K562 (cell line): ENCODE data around the gene DEGS1. TPM values are rescaled to one million over a fixed set of nuclear protein-coding genes. Genes with fewer than 3 reads are reported as not detected.

Experiments used
- ATAC-seq: fragments of 200-7000 bp; cut with Tn5 transposase; 3 replicates; pipeline ENCODE4 v1.9.1; 2020; ENCODE audit warnings: moderate library complexity
- BruUV-seq: library from RNA; stranded (reverse); fragments of 400-500 nt; replicated peaks from 2 replicates; lab custom pipeline; 2021; lab: Mats Ljungman, UMichigan
- CTCF ChIA-PET: fragments of 300-600 bp; formaldehyde crosslinking; extraction: SDS; loops from one replicate; lab custom pipeline; 2021; ENCODE audit warnings: low intra/inter-chr PET ratio; lab: Yijun Ruan, JAX
- POLR2A ChIA-PET: fragments of 300-600, 350-650 bp; sonication (Branson Sonifier 250); formaldehyde crosslinking; extraction: SDS; loops from one replicate; lab custom pipeline; 2021; ENCODE audit warnings: antibody characterized with exemption, inconsistent platforms; lab: Yijun Ruan, JAX
- DNase-seq, 4 experiments: peaks; one replicate each; pipeline versions ENCODE4 v3.0.0 to v3.0.0-alpha.2; 2011 to 2018; ENCODE audit warnings: low spot score in 3 of 4, mixed read lengths in 3 of 4; ENCODE audit errors: extremely low read depth in 1 of 4
- FAIRE-seq: peaks from 2 replicates; lab custom pipeline; 2011; peaks lifted over from hg19 to GRCh38; lab: Jason Lieb, UNC
- H2AFZ ChIP-seq: 2 replicates; pipeline ENCODE4 v1.6.0; 2011; ENCODE audit warnings: low read depth, low read length, control low read depth, inconsistent platforms
- H3K27ac ChIP-seq: fragments of 200-600 bp; 3 replicates; pipeline ENCODE4 v1.8.0; 2011; ENCODE audit warnings: low read depth, mild to moderate bottlenecking, control low read depth, inconsistent platforms, low read length, moderate library complexity, mixed read lengths; ENCODE audit errors: extremely low read depth
- H3K27me3 ChIP-seq, 2 experiments: fragments of 300-600 bp in 1 of 2; 2 replicates in 1 of 2; 3 replicates in 1 of 2; pipeline versions ENCODE4 v1.6.0 to v1.8.0; 2011; ENCODE audit warnings: inconsistent platforms in 2 of 2, low read length in 2 of 2, mild to moderate bottlenecking in 1 of 2, mixed read lengths in 1 of 2, moderate library complexity in 1 of 2; ENCODE audit not compliant: control insufficient read depth in 2 of 2, insufficient read depth in 2 of 2
- H3K36me3 ChIP-seq: fragments of 300-600 bp; 3 replicates; pipeline ENCODE4 v1.8.0; 2011; ENCODE audit warnings: mild to moderate bottlenecking, low read length, inconsistent platforms; ENCODE audit not compliant: control insufficient read depth, insufficient read depth
- H3K4me1 ChIP-seq, 2 experiments: fragments of 200-600 bp in 1 of 2; replicated peaks in 1 of 2; 2 replicates in 1 of 2; 3 replicates in 1 of 2; pipeline versions ENCODE4 v1.5.1 to v1.8.0; 2011; ENCODE audit warnings: inconsistent platforms in 2 of 2, low read length in 2 of 2, mild to moderate bottlenecking in 1 of 2, mixed read lengths in 1 of 2, moderate library complexity in 1 of 2; ENCODE audit not compliant: control insufficient read depth in 2 of 2, insufficient read depth in 2 of 2
- H3K4me2 ChIP-seq: 2 replicates; pipeline ENCODE4 v1.6.1; 2011; ENCODE audit warnings: low read length, control low read depth, inconsistent platforms, mixed read lengths; ENCODE audit not compliant: insufficient read depth
- H3K4me3 ChIP-seq: fragments of 200-600 bp; sonication (generic), shearing (Covaris generic); 2 replicates; pipeline ENCODE4 v1.5.1; 2016; ENCODE audit warnings: control low read depth, inconsistent platforms
- H3K79me2 ChIP-seq: fragments of 200-600 bp; 3 replicates; pipeline ENCODE4 v1.8.0; 2011; ENCODE audit warnings: low read length, inconsistent platforms; ENCODE audit not compliant: control insufficient read depth, insufficient read depth
- H3K9ac ChIP-seq, 2 experiments: 2 replicates each; pipeline versions ENCODE4 v1.6.0 to v1.6.1; 2011; ENCODE audit warnings: low read depth in 2 of 2, low read length in 2 of 2, control low read depth in 1 of 2, inconsistent platforms in 1 of 2, mild to moderate bottlenecking in 1 of 2, mixed read lengths in 1 of 2; ENCODE audit not compliant: insufficient read depth in 1 of 2
- H3K9me1 ChIP-seq: one replicate; pipeline ENCODE4 v1.6.0; 2011; ENCODE audit warnings: inconsistent platforms, mild to moderate bottlenecking, low read length, moderate library complexity; ENCODE audit not compliant: control insufficient read depth, insufficient read depth
- H3K9me3 ChIP-seq: replicated peaks from 2 replicates; pipeline ENCODE4 v1.5.1; 2011; ENCODE audit warnings: low read depth, low read length, inconsistent platforms; ENCODE audit not compliant: control insufficient read depth, insufficient read depth
- H4K20me1 ChIP-seq: replicated peaks from 2 replicates; pipeline ENCODE4 v1.6.1; 2011; ENCODE audit warnings: low read length, inconsistent platforms, mixed read lengths; ENCODE audit not compliant: control insufficient read depth, insufficient read depth
- CREB3 ChIP-seq: fragments of 450-650 bp; conservative IDR thresholded peaks from 2 replicates; pipeline ENCODE4 v1.6.1; 2016; ENCODE audit warnings: missing genetic modification characterization, low read depth, mild to moderate bottlenecking, missing compliant biosample characterization, moderate library complexity
- HOXB6 ChIP-seq: fragments of 250-450 bp; sonication (Bioruptor Pico); IDR thresholded peaks from 2 replicates; pipeline ENCODE4 v1.5.1; 2022; ENCODE audit warnings: mild to moderate bottlenecking, borderline replicate concordance
- NFE2 ChIP-seq: IDR thresholded peaks from 2 replicates; pipeline ENCODE4 v1.6.1; 2014; ENCODE audit warnings: antibody characterized with exemption, low read depth
- PML ChIP-seq: IDR thresholded peaks from 2 replicates; pipeline ENCODE4 v1.6.1; 2012; ENCODE audit warnings: low read length, inconsistent platforms
- PRPF4 ChIP-seq: fragments of 200-400 bp; formaldehyde crosslinking; IDR thresholded peaks from one replicate; pipeline ENCODE4 v1.6.1; 2017; ENCODE audit warnings: low read length, low read depth, mild to moderate bottlenecking; ENCODE audit not compliant: insufficient read depth, poor library complexity, severe bottlenecking
- ZBTB11 ChIP-seq, 3 experiments: fragments of 200-800 bp in 1 of 3; fragments of 250-450 bp in 1 of 3; fragments of 450-650 bp in 1 of 3; sonication (Bioruptor Pico) in 1 of 3; sonication (Bioruptor generic) in 1 of 3; formaldehyde crosslinking in 1 of 3; IDR thresholded peaks; 2 replicates each; pipeline versions ENCODE4 v1.6.1 to v1.8.0; 2016 to 2022; ENCODE audit warnings: mild to moderate bottlenecking in 2 of 3, missing genetic modification characterization in 2 of 3, missing compliant biosample characterization in 1 of 3, moderate library complexity in 1 of 3
- ZNF407 ChIP-seq: fragments of 450-650 bp; IDR thresholded peaks from 2 replicates; pipeline ENCODE4 v1.6.1; 2016; ENCODE audit warnings: low read depth
- ZNF444 ChIP-seq: fragments of 250-450 bp; sonication (Bioruptor Pico); IDR thresholded peaks from 2 replicates; pipeline ENCODE4 v1.4.0; 2020; ENCODE audit warnings: mild to moderate bottlenecking, moderate library complexity
- WGBS: fragments of 100-300 bp; shearing (Covaris generic); methylation state at CpG from one replicate; pipeline ENCODE4 v1.1.6; 2016; ENCODE audit warnings: low coverage, mixed read lengths; ENCODE audit not compliant: insufficient coverage; ENCODE audit errors: missing lambda C conversion rate; 5-methylcytosine and 5-hydroxymethylcytosine counted together
- in situ Hi-C: fragments of 300-500 bp; cut with MboI; formaldehyde crosslinking; loops from 4 replicates; pipeline ENCODE4 v1.15.0; 2018; ENCODE audit warnings: inconsistent platforms, mixed read lengths
- intact Hi-C: fragments of 100-400 bp; cut with micrococcal nuclease; formaldehyde crosslinking; loops from 2 replicates; pipeline ENCODE4 v1.14.2; 2022
- polyA plus RNA-seq, 8 experiments: library from polyadenylated mRNA; depleted of rRNA in 4 of 8; stranded (reverse) in 5 of 8; unstranded in 3 of 8; fragments of >200 nt; fragmentation: Nextera tagmentation in 2 of 8; fragmentation: Illumina TruSeq in 1 of 8; extraction: Ambion mirVana in 2 of 8; extraction: Trizol in 1 of 8; gene quantifications; 2 replicates each; pipeline versions ENCODE4 v1.2.1 to v1.2.3, GENCODE V29; 2011 to 2014; ENCODE audit warnings: inconsistent platforms in 1 of 8, missing spikeins in 1 of 8
- total RNA-seq, 7 experiments: library from RNA; depleted of rRNA in 6 of 7; stranded (reverse); fragments of >200 nt in 6 of 7; fragmentation: Illumina TruSeq in 2 of 7; extraction: Trizol in 2 of 7; gene quantifications; 2 replicates each; pipeline versions ENCODE4 v1.2.1 to v1.2.3, GENCODE V29; 2011 to 2021; ENCODE audit warnings: low replicate concordance in 1 of 7

DEGS1 gene
- total and polyA plus RNA-seq, 9 of the 15 experiments (the other 6 are each of a cell fraction or from before 2014, with no cell fraction given), result 12.3 to 95.0 (median 38.8) TPM

DNA sequence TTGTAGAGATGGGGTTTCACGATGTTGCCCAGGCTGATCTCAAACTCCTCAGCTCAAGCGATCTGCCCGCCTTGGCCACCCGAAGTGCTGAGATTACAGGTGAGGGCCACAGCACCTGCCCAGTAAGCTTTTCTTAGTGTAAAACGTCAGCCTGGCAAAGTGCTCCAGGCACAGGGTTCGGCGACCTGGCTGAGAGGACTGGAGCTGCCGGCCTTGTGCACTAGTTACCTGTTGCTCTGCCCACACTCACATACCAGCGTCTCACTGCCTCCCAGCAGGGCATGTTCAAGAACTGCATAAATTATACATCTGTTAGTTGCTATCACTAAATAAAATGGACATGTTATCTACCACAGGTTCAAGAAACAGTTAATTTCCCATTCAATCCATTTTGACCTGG is 55.2 kb downstream of the DEGS1 start:
- Histone ChIP-seq H3K27me3 (no peaks in the 10 kb centered on the region), H4K20me1 (no peaks in the 10 kb centered on the region), H3K79me2 (no peaks in the 10 kb centered on the region), H3K4me3 (no peak overlapping the region), H3K27ac (no peak overlapping the region), H3K4me2 (no peak overlapping the region), H2AFZ (no peak overlapping the region), H3K9me1 (no peaks in the 10 kb centered on the region), H3K36me3 (peaks cover 47% of the 10 kb centered on the region), H3K9ac (no peak overlapping the region), H3K4me1 (no peaks in the 10 kb centered on the region), H3K9me3 (no peaks in the 10 kb centered on the region)
- 85% methylated on average over 9 of the region's 9 CpGs for WGBS
- DNase-seq (no peak), FAIRE-seq (no peak), ATAC-seq (no peak)
- in situ Hi-C loops (no loop called here), intact Hi-C loops (no loop called here)
- no TSS peak for BruUV-seq
- CTCF ChIA-PET, result no interaction called here
- POLR2A ChIA-PET, result interaction anchor here (0.8 to 1.8 kb wide), 4 partner anchors 10 to 25 kb away, joined by 3 to 4 read pairs (median 4); no protein-coding TSS in a partner anchor
- TF ChIP-seq ZNF407, result no peak
- no peak for TF ChIP-seq PRPF4
- no peak for TF ChIP-seq HOXB6 (CRISPR knock-in tag)
- TF ChIP-seq NFE2, result no peak
- no peak for TF ChIP-seq CREB3
- no peak for TF ChIP-seq ZNF444 (CRISPR knock-in tag)
- no peak for TF ChIP-seq ZBTB11 (CRISPR knock-in tag; IDR thresholded peaks at IDR 0.05)
- no peak for TF ChIP-seq PML
